ENCODE measurements around the gene SDHB. TPM values are rescaled to one million over a fixed set of nuclear protein-coding genes. Genes with fewer than 3 reads are reported as not detected.

Gene SDHB
- total RNA-seq, 3 donors from 2014 or later: 80.6 to 106 (median 97.7) TPM

DNA sequence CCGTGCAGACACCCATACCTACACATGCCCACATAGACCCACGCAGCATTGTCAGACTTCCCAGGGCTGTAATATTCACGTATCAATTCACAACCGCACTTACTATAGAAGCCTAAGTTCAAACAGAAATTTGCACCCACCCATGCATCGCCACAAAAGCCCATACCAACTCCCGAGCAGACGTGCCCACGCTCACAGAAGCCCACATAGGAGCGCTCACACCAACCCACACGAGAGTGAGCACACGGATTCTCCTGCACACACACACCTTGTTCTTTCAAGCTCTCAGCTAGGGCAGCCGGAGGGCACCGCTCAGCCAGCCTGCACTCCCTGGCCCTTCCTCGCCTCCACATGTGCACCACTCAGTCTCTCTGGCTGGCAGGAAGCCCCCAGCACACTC, 78.0 kb downstream of the SDHB start:
- peak overlapping the region in 1 of 2 donors; percentile 38 for H3K27ac ChIP-seq
- no peaks in the 10 kb centered on the region for H3K36me3 ChIP-seq
- H3K4me1 ChIP-seq: peaks cover 5 to 11% of the 10 kb centered on the region in 2 donors
- no peak for DNase-seq (ENCODE audit: low spot score in 2 of 2)
- no peak overlapping the region for H3K4me3 ChIP-seq
- no peaks in the 10 kb centered on the region for H3K9me3 ChIP-seq
- no peaks in the 10 kb centered on the region for H3K27me3 ChIP-seq
- intact Hi-C loops (cut with DNase I; ENCODE audit: low total_unique reads): no loop called here
- TF ChIP-seq POLR2AphosphoS5 (IDR thresholded peaks at IDR 0.05) (no peak), POLR2A (IDR thresholded peaks at IDR 0.05) (no peak), CTCF (IDR thresholded peaks at IDR 0.05) (no peak)

- Histone ChIP-seq H3K27me3 (no peaks in the 10 kb centered on the region), H3K27ac (no peak overlapping the region), H3K4me1 (peaks cover 5 to 11% of the 10 kb centered on the region in 2 donors), H3K9me3 (no peaks in the 10 kb centered on the region), H3K4me3 (no peak overlapping the region), H3K36me3 (no peaks in the 10 kb centered on the region)
- no peak for DNase-seq (ENCODE audit: low spot score in 2 of 2)
- no peak for TF ChIP-seq POLR2A (IDR thresholded peaks at IDR 0.05)
- TF ChIP-seq POLR2AphosphoS5 (IDR thresholded peaks at IDR 0.05): no peak
- TF ChIP-seq CTCF (IDR thresholded peaks at IDR 0.05): no peak
- intact Hi-C loops (cut with DNase I; ENCODE audit: low total_unique reads): no loop called here
Measured at GRCh38 chr1:16975211-16975610, 78.6 kb downstream of the SDHB start.

- no peaks in the 10 kb centered on the region for H3K9me3 ChIP-seq
- DNase-seq (ENCODE audit: low spot score in 2 of 2): no peak
- intact Hi-C loops (cut with DNase I; ENCODE audit: low total_unique reads): no loop called here
- H3K4me3 ChIP-seq: no peak overlapping the region
- H3K4me1 ChIP-seq: peaks cover 0 to 1% of the 10 kb centered on the region in 2 donors
- TF ChIP-seq POLR2AphosphoS5 (IDR thresholded peaks at IDR 0.05) (no peak), CTCF (IDR thresholded peaks at IDR 0.05) (no peak), POLR2A (IDR thresholded peaks at IDR 0.05) (no peak)
- H3K36me3 ChIP-seq: no peaks in the 10 kb centered on the region
- H3K27me3 ChIP-seq: no peaks in the 10 kb centered on the region
- no peak overlapping the region for H3K27ac ChIP-seq
Measured at GRCh38 chr1:16973215-16973614, 80.6 kb downstream of the SDHB start.

DNA sequence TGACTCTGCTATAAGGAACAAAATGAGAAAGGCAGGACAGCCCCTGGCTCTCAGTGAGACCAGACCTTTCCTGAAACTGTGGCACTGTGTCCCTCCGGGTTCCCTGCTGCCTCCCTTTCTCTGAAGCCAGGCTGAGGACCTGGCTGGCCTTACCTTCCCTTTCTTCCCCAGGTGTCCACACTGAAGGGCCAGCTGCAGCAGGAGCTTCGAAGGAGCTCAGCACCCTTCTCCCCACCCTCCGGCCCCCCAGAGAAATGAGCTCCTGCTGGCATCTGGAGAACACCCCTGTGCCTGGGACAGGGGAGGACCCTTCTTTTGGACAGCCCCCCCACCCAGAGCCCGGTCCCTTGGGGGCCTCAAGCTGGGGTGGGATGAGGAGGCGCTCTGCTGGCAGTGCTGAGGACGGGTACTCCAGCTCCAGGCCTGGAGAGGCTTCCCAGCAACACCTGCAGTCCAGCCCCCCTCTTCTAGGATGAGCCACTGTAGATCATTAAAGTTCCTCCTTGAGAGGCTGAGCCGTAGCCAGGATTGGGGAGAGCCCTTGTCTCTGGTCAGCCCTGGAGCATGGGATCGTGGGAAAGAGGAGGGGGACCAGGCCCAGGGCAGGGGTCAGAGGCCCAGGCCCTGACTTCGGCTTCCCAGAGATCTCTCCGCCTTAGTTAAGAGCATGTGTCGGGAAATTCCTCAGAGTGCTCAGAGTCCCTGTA, 81.5 kb downstream of the SDHB start:
- intact Hi-C loops (cut with DNase I; ENCODE audit: low total_unique reads): no loop called here
- no peaks in the 10 kb centered on the region for H3K36me3 ChIP-seq
- no peaks in the 10 kb centered on the region for H3K9me3 ChIP-seq
- H3K27ac ChIP-seq: peak overlapping the region in 1 of 2 donors; percentile 5
- H3K4me3 ChIP-seq: no peak overlapping the region
- no peak for TF ChIP-seq POLR2AphosphoS5 (IDR thresholded peaks at IDR 0.05)
- TF ChIP-seq CTCF (IDR thresholded peaks at IDR 0.05): no peak
- no peak for TF ChIP-seq POLR2A (IDR thresholded peaks at IDR 0.05)
- no peak for DNase-seq (ENCODE audit: low spot score in 2 of 2)
- H3K27me3 ChIP-seq: no peaks in the 10 kb centered on the region
- H3K4me1 ChIP-seq: peaks cover 2 to 3% of the 10 kb centered on the region in 2 donors

DNA sequence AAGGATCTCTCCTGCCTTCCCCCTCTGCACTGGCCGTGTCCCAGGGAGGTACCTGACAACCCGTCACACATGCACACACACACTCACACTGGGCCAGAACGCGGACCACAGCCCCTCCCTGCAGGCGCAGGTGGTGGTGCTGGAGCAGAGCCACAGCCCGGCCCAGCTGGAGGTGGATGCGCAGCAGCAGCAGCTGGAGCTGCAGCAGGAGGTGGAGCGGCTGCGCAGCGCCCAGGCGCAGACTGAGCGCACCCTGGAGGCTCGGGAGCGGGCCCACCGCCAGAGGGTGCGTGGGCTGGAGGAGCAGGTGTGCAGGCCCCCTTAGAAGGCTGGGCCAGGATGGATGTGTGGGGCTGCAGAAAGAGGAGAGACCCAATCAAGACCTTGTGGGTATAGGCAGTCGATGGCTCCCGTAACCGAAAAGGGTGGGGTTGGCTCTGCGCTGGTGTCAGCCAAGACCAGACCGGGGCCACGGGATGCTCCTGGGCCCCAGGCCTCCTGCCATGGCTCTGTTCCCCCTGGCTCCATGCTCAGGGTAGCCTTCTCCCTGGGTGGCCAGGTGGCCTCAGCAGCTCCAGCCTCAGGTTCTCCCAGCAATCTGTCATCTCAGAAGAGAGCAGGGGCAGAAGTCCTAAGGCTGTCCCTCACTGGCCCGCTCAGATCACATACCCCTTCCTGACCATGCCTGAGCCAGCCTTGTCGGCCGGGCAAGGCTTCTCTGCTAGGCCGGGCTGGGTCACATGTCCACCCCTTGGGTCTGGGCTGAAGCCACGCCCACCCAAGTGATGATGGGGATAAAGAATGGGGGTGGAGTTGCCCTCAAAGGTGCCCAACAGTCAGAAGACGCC, 82.3 kb downstream of the SDHB start:
- Histone ChIP-seq H3K36me3 (no peaks in the 10 kb centered on the region), H3K4me1 (peaks cover 4 to 5% of the 10 kb centered on the region in 2 donors), H3K27me3 (no peaks in the 10 kb centered on the region), H3K4me3 (no peak overlapping the region), H3K9me3 (no peaks in the 10 kb centered on the region), H3K27ac (peak overlapping the region in 1 of 2 donors; percentile 5)
- intact Hi-C loops (cut with DNase I; ENCODE audit: low total_unique reads): no loop called here
- TF ChIP-seq POLR2A (IDR thresholded peaks at IDR 0.05) (no peak), CTCF (IDR thresholded peaks at IDR 0.05) (no peak), POLR2AphosphoS5 (IDR thresholded peaks at IDR 0.05) (no peak)
- no peak for DNase-seq (ENCODE audit: low spot score in 2 of 2)

Data from breast epithelium (tissue), 4 donors.